IMR-90 (cell line): ENCODE measurements around the gene TUBGCP2.

ENCODE experiments used
- BHLHE40 ChIP-seq: fragments of 150-350 bp; IDR thresholded peaks from 2 replicates; pipeline ENCODE4 v1.6.1; 2016; ENCODE audit warnings: mild to moderate bottlenecking, low read depth, low read length
- CTCF ChIP-seq: conservative IDR thresholded peaks from 2 replicates; pipeline ENCODE4 v1.5.1; 2012; ENCODE audit warnings: mild to moderate bottlenecking, low read depth, low read length, improper control_type of control experiment
- MXI1 ChIP-seq: IDR thresholded peaks from 2 replicates; pipeline ENCODE4 v1.6.1; 2012; ENCODE audit warnings: low read depth, mild to moderate bottlenecking, low read length, moderate library complexity, borderline replicate concordance
- POLR2A ChIP-seq: IDR thresholded peaks from 2 replicates; pipeline ENCODE4 v1.6.1; 2012; ENCODE audit warnings: mild to moderate bottlenecking, low read depth, low read length
- RFX5 ChIP-seq: IDR thresholded peaks from 2 replicates; pipeline ENCODE4 v1.8.0; 2012; ENCODE audit warnings: low read depth, mild to moderate bottlenecking, low read length, moderate library complexity
- SMC3 ChIP-seq: fragments of 150-350 bp; IDR thresholded peaks from 2 replicates; pipeline ENCODE4 v1.6.1; 2016; ENCODE audit warnings: low read depth, mild to moderate bottlenecking, antibody characterized with exemption, low read length, moderate library complexity

DNA sequence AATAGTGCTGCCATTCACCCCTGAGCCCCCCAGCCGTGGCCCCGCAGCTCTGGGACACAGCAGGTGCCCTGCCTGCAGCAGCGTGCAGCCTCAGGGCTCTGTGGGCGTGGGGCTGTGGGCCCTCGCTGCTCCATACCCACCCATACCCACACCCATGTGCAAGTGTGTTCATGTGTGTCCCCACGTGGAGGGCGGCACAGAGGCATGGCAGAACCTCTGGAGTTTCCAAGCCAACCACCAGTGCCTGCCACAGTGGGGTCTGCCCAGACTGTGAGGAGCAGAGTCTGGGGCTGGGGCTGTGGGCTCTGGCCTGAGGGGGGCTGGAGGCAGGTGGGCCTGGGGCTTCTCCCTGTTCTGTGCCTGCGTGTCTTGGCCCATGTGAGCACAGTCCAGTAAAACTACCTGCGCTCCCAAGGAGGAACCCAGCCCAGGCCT is 40.9 kb upstream of the TUBGCP2 start:
- TF ChIP-seq POLR2A (no peak), CTCF (no peak), SMC3 (no peak), RFX5 (no peak), MXI1 (no peak), BHLHE40 (no peak)
